Fibroblast of the conjunctiva (primary cell): ENCODE results near the gene TSC22D3.
"Not testable (repeated sequence)": the region's sequence is repeated elsewhere in the genome, so short reads cannot be mapped to it uniquely, and the experiment has no call there.

Experiments
- DNase-seq: peaks from one replicate; pipeline ENCODE4 v3.0.0-alpha.2; 2010; ENCODE audit warnings: low read depth

The TSC22D3 gene

GRCh38 chrX:107775734-107776511 is at the start of gene TSC22D3:
TSC22D3 (minus strand) TSS chrX:107775787; CDS start chrX:107775419, 368 bp downstream.
- peak; percentile 52 for DNase-seq

- DNase-seq = peak; percentile 42
Measured at GRCh38 chrX:107823456-107823855, 47.9 kb upstream of the TSC22D3 start.

- DNase-seq = no peak
Measured at GRCh38 chrX:107823042-107823441, 47.5 kb upstream of the TSC22D3 start.

GRCh38 chrX:107818900-107819521 is 43.4 kb upstream of the TSC22D3 start:
- DNase-seq = no peak

GRCh38 chrX:107810053-107810452 is 34.5 kb upstream of the TSC22D3 start:
- not testable (repeated sequence) for DNase-seq

GRCh38 chrX:107805179-107805578 is 29.6 kb upstream of the TSC22D3 start:
- DNase-seq = no peak

- DNase-seq = no peak
Measured at GRCh38 chrX:107804427-107804826, 28.8 kb upstream of the TSC22D3 start.

- no peak for DNase-seq
Measured at GRCh38 chrX:107787827-107788226, 12.2 kb upstream of the TSC22D3 start.

GRCh38 chrX:107780525-107780924 is 4.9 kb upstream of the TSC22D3 start:
- no peak for DNase-seq

- no peak for DNase-seq
Measured at GRCh38 chrX:107777536-107777832, 1.9 kb upstream of the TSC22D3 start, which contains the start of gene NCBP2L. NCBP2L (plus strand) TSS chrX:107777733; CDS start chrX:107794221, 16,488 bp downstream.

GRCh38 chrX:107776649-107777535 is 1.3 kb upstream of the TSC22D3 start:
- DNase-seq = peak; percentile 84

- DNase-seq = no peak
Measured at GRCh38 chrX:107775000-107775733, 420 bp downstream of the TSC22D3 start.

- DNase-seq = no peak
Measured at GRCh38 chrX:107773906-107774435, 1.6 kb downstream of the TSC22D3 start.

GRCh38 chrX:107773206-107773605 is 2.4 kb downstream of the TSC22D3 start:
- DNase-seq = no peak

GRCh38 chrX:107769581-107770317 is 5.8 kb downstream of the TSC22D3 start:
- no peak for DNase-seq

GRCh38 chrX:107768051-107768450 is 7.5 kb downstream of the TSC22D3 start:
- no peak for DNase-seq

GRCh38 chrX:107766470-107767150 is 9.0 kb downstream of the TSC22D3 start:
- peak; percentile 29 for DNase-seq

GRCh38 chrX:107764845-107765608 is 10.6 kb downstream of the TSC22D3 start:
- DNase-seq = no peak

GRCh38 chrX:107763647-107764046 is 11.9 kb downstream of the TSC22D3 start:
- DNase-seq = no peak
